ENCODE data around the gene DST. TPM values are rescaled to one million over a fixed set of nuclear protein-coding genes. Genes with fewer than 3 reads are reported as not detected.
"Not testable (repeated sequence)": the region's sequence is repeated elsewhere in the genome, so short reads cannot be mapped to it uniquely, and the experiment has no call there.

DST gene
- polyA plus RNA-seq, 5 donors, result 369 to 685 (median 536) TPM

DNA sequence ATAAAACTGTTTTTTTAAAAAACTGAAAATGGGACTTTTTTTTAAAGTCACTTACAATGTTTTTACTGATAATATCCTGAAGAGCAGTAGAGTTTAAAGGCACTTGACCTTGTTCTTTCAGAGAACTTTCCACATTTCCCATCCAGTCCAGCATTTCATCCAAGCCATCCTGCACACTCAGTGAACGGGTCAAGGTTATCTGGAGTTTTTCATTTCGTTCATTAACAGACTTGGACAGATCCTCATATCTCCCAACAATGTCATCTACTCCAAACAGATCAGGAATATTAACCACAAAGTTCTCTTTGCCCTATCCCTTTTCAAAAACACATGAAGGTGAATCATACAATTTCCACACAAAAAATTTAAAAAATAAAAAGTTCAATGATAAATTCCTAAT lies 69.1 kb downstream of the DST start:
- no peak for DNase-seq

GRCh38 chr6:56572788-56573471 lies 69.8 kb downstream of the DST start:
- peak in 1 of 2 donors; percentile 70 for DNase-seq

DNA sequence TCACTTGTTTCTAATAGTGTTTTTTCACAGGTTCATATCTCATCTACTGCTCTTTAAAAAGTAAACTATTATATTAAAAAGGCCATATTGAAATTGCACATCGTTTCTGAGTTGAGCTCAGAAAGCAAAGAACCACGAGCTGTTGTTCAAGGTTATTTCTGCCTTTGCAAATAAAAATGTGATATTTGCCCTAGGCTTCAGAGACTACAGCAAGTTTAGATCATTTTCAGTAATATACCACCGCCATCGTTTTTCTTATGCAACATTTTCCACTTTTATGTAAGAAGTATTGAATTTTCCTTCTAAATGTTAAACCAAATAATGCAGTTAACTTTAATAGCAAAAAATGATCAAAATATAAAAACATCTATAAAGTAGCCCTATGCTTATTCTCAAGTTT lies 71.1 kb downstream of the DST start:
- DNase-seq, result no peak

GRCh38 chr6:56570413-56571359 lies 72.0 kb downstream of the DST start:
- no peak for DNase-seq

DNA sequence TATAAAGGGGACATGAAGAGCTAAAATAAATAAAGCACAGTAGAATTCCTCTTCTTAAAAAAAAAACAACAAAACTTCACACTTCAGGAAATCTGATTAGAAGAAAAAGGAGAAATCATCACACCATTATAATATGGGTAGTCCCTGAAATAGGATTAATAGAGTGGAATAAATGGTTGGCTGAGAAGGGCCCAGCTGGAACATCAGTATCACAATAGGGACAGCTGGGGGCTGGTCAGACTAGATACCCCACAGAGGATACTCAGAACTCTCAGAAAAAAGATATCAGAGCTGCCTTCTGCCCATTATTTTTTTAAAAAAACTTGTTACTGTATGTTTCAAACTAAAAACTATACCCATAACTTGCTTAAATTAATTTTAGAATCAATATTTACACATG lies 75.2 kb downstream of the DST start:
- DNase-seq, result no peak

- DNase-seq, result not testable (repeated sequence)
Measured at GRCh38 chr6:56562730-56563129, 80.0 kb downstream of the DST start.

GRCh38 chr6:56556751-56557540 lies 85.7 kb downstream of the DST start:
- no peak for DNase-seq

DNA sequence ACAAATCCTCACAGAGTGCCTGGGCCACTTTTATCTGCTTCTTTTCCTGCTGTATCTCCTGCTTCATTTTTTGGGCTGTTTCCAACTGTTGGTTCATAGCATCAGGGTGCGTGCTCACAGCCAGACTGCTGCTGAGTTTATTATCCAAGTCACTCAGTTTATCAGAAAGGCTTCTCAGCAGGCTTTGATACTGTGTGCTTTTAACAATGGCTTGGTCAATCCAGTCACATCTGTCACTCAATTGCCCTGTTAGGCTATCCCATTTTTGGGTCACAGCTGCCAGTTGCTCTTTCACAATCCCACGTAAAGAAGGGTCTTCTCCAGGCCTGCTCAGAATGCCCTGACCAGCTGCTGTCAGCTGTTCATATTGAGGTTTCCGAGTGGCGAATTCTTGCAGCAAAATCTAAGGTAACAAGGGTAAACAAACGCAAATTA lies 87.2 kb downstream of the DST start:
- peak; percentile 67 to 81 for DNase-seq

DNA sequence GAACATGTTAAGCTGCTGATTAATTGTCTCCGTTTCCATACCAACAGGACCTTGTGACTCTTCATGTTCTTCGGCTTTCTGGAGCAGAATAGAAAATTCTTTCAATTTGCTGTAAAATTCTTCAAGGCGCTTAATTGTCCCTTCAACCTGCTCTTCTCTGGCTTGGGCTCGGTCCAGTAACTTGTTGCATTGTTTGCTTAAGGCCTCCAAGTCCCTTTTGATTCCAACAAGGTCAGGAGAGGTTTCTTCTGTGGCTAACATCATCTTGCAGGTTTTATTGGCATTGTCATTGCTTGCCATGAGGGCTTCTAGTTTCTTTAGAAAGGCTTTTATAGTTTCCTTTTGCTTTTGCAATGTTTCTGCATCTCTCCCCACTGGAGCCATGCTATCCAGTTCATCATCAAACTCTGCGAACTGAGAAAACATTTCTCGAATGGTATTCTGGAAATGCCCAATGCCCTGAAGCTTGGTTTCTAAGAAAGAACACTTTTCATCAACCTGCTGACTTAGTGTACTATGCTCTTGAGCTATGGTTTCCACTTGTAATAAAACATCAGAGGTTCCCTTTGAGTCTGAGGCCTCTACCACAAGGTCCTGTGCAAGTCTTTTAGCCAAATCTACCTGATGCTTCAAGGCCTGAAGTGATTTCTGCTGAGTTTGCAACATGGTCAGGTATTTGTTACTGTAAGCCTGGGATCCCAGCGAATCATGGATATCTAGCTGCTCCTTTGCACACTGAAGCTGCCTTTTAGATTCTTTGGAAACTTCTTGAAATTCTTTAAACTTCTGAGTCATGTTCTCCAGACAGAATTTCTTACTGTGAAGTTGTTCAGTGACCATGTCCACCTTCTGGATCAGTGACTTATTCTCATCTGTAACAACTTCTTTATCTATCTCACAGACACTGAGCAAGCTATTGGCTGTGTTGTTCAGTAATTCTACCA lies 90.2 kb downstream of the DST start:
- DNase-seq, result no peak

DNA sequence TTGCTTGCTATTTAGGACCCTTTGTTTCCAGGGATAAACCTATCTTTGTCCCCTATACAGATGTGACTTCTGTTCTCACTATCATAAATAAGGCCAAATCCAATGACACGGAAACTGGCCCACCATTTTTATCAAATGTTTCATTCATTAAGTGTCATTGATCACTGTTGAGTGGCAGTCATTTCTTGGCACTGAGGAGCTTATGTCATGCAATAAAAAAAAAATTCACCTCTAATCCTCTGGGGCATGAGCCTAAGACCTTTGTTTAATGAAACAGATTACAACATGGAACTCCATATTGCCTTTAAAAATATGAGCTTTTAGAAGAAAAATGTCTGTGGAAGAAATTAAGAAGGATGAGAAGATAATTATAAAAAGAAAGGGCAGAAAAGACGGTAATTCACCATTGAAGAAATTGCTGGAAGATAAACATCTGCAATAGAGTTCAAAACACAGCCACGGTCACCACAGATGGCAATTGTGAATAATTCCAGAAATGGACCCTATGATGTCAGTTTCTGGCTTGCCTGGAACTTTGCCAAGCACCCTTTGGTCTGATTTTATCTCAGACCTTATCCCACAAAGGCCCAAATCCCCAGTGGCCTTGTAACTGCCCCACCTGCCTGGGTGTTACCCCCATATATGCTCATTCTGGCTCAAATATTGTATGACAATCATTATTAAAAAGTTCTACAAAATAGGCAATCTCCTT lies 91.1 kb downstream of the DST start:
- no peak for DNase-seq

DNA sequence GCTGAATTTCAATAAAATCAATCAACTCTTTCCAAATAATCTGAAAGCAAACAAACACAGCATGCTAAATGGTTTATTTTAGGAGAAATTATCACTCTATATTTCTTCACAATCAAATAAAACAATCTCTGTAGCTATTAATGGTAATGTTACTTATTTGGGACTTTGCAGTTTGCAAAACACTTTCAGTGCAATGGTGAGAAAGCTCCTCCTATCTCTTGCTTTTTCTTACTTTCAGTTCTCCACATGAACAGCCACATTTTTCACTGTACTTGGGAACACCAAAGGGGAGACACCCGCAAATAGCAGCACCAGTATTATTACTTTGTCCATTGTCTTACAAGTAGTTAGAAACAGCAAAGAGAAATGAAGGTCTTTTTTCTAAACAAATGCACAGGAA lies 92.4 kb downstream of the DST start:
- DNase-seq, result no peak

DNA sequence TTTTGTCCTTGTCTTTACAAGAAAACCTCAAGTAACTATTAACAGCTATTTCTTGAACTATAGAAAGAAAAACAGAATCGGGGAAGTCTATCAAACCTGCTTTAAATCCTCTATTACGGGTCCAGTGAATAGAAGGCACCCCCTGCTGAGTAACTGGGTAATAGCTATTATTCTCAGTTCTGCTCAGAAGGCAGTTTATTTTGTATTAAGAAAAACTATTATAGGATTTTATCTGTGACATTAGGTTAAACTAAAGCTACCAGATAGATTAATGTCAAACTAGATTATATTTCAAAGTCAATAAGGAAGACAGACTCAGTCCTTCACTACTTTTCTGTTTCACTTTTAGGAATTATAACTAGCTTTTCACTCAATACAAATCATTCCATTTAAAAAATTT lies 93.7 kb downstream of the DST start:
- no peak for DNase-seq

DNA sequence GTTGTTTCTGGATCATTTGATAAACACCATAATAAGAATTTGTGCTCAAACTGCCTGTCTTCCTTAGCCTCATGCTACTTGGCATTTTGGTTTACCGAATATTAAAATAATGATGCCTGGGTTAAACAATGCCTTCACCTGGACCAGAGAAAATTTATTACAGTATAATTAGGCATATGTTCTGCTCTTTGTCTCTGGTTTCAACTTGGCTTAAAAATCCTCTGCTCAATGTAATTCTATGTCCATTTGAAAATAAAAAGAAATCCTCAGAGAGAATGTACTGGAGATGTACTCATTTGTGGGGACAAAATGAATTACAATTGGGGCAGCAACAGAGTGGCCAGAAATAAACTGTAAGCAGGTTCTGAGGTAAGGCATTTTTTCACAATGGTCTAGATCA lies 95.0 kb downstream of the DST start:
- no peak for DNase-seq

DNA sequence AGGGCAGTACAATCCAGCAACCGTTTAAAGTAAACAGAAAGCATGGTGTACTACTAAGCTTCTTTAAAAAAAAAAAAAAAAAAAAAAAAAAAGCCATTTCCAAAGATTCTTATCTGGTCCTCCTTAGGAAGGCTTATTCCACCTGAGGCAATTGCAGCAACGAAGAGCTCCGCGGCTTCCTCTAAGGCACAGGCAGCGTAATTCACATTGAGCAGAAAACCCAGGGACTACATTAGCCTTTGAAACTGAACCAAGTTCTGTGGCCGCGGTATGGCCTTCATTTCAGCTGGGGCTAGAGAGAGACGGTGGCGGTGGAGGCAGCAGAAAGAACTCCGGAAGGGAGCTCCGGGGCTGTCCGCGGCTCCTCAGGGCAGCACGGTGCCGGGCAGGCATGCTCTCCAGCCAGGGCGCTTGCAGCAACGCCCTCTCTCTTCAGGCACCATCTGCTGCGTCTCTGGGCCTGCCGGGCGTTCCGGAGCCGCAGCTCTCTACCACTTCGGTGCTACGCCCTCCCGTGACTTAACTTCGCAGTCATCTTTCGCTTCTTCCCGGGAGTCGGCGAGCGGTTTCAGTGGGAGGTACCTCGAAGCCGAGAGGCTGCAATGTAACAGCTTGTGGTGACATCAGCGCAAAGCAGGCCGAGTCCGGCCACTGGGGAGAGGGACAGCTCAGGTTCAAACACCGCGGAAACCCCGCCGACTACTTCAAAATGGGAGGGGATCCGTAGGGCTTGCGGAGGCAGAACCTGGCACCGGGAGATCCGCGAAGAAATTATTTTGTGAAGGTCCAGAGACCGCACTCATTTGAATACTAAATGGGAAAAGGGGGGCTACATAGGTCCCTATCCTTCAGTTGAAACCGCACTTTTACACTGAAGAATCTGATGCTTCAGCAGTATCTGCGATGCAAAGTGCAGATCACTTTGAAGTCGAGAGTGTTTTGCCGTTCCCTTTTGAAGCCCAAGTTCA lies 100.0 kb downstream of the DST start:
- DNase-seq, result peak; percentile 95 to 96

DNA sequence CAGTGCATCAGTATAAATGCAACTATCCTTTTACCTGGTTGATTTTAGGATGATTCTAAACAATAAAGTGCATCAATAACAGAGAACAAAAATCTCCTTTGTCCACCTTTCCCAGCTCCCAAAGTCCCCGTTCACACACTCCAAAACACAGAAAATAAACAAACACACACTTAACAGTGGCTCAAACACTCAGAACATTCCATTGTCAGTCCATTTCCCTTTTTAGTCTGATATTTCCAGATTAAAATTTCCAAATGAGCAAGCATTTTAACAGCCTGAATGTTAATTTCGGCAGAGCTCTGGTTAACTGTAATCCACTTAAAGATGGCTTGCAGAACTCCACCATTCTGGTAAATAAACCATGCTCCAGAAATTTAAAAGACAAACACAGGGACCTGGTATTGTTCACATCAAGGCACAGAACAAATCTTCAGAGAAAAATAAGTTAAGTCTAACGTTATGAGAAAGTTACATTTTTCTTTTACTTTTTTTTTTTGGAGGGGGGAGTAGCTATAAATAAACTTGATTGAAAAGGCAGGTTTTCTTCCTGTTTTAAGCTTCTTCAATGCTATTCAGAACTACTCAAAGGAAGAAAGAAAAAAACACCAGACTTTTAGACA lies 100.8 kb downstream of the DST start:
- DNase-seq, result no peak

GRCh38 chr6:56541030-56541600 lies 101.6 kb downstream of the DST start:
- peak; percentile 49 to 57 for DNase-seq

GRCh38 chr6:56540232-56541029 lies 102.3 kb downstream of the DST start:
- no peak for DNase-seq
